Measurements from ENCODE around the gene CCDC120.

CCDC120 gene

DNA sequence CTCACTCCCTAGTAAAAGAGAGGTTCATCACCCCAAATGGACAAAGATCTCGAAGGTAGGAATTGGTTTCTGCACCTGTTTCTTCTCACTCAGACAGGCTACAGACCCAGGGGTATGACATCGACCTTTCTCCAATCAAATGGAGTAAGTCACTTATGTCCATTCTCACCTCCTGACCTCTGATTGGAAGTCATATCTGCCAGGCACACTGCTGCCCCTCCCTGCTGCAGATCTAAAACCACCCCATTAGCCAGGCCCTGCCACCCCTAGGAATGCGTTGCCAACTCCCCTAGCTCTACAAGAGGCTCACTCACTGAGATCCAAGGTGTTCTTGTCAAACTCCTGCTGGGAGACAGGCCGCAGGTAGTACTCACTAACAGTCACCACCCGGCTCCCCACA is 57.9 kb downstream of the CCDC120 start:
- Histone ChIP-seq H3K27ac (ENCODE audit: insufficient read depth, low read length, poor library complexity, severe bottlenecking) (no peak overlapping the region), H3K4me1 (ENCODE audit: control insufficient read depth, insufficient read depth, low read length, poor library complexity, severe bottlenecking) (peaks cover 4% of the 10 kb centered on the region), H3K27me3 (replicated peaks; ENCODE audit: control insufficient read depth, insufficient read depth, low read length, poor library complexity, severe bottlenecking) (no peaks in the 10 kb centered on the region), H3K4me3 (ENCODE audit: insufficient read depth, low read depth, low read length, poor library complexity, severe bottlenecking) (no peak overlapping the region), H3K36me3 (ENCODE audit: control insufficient read depth, insufficient read depth, low read length) (peaks cover 16% of the 10 kb centered on the region), H3K9me3 (ENCODE audit: control insufficient read depth, low read length) (no peaks in the 10 kb centered on the region)
- DNase-seq, result no peak

DNA sequence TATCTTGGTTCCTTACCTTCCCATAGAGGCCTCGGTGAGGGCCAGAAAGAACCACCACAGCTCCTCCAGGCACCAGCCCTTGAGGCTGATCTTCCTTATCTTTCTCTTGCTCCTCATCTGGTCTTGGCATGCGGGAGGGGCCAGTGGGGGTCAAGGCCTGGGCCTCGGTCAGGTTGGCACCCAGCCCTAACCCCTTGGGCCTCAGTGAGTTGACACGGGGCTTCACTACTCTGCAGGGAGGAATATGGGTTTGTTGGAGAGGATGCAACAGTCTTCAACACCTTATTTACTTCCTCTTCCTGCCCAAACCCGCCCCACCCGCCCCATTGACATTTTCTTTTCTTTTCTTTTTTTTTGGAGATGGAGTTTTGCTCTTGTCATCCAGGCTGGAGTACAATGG is 58.8 kb downstream of the CCDC120 start:
- Histone ChIP-seq H3K4me3 (ENCODE audit: insufficient read depth, low read depth, low read length, poor library complexity, severe bottlenecking) (peak overlapping the region; percentile 29), H3K27ac (ENCODE audit: insufficient read depth, low read length, poor library complexity, severe bottlenecking) (peak overlapping the region; percentile 7), H3K4me1 (ENCODE audit: control insufficient read depth, insufficient read depth, low read length, poor library complexity, severe bottlenecking) (peaks cover 8% of the 10 kb centered on the region), H3K9me3 (ENCODE audit: control insufficient read depth, low read length) (no peaks in the 10 kb centered on the region), H3K36me3 (ENCODE audit: control insufficient read depth, insufficient read depth, low read length) (peaks cover 9% of the 10 kb centered on the region), H3K27me3 (replicated peaks; ENCODE audit: control insufficient read depth, insufficient read depth, low read length, poor library complexity, severe bottlenecking) (no peaks in the 10 kb centered on the region)
- no peak for DNase-seq
